Osteoblast (primary cell): ENCODE data around the gene SP4. TPM values are rescaled to one million over a fixed set of nuclear protein-coding genes. Genes with fewer than 3 reads are reported as not detected.

Source experiments
- DNase-seq: peaks from one replicate; pipeline ENCODE4 v3.0.0; 2011; ENCODE audit warnings: low spot score, mixed read lengths; ENCODE audit not compliant: insufficient read length; ENCODE audit errors: missing footprints
- H2AFZ ChIP-seq: 2 replicates; pipeline ENCODE4 v1.6.0; 2011; ENCODE audit warnings: mild to moderate bottlenecking, low read length
- H3K27ac ChIP-seq: 2 replicates; pipeline ENCODE4 v1.5.1; 2011; ENCODE audit warnings: mild to moderate bottlenecking, low read depth, low read length, moderate library complexity
- H3K27me3 ChIP-seq: 2 replicates; pipeline ENCODE4 v1.6.0; 2012; ENCODE audit warnings: mild to moderate bottlenecking, control low read depth, inconsistent platforms, low read length, moderate library complexity; ENCODE audit not compliant: insufficient read depth
- H3K36me3 ChIP-seq: 2 replicates; pipeline ENCODE4 v1.5.1; 2011; ENCODE audit warnings: mild to moderate bottlenecking, low read length, control low read depth, moderate library complexity; ENCODE audit not compliant: insufficient read depth
- H3K4me1 ChIP-seq: 2 replicates; pipeline ENCODE4 v1.5.1; 2011; ENCODE audit warnings: mild to moderate bottlenecking, low read length, control low read depth, moderate library complexity; ENCODE audit not compliant: insufficient read depth
- H3K4me2 ChIP-seq: 2 replicates; pipeline ENCODE4 v1.6.0; 2011; ENCODE audit warnings: mild to moderate bottlenecking, low read length; ENCODE audit not compliant: insufficient read depth
- H3K4me3 ChIP-seq: fragments of 200-600 bp; sonication (generic); 3 replicates; pipeline ENCODE4 v1.5.1; 2012; ENCODE audit warnings: mild to moderate bottlenecking, low read length, inconsistent platforms; ENCODE audit not compliant: insufficient read depth
- H3K79me2 ChIP-seq: 2 replicates; pipeline ENCODE4 v1.6.0; 2012; ENCODE audit warnings: mild to moderate bottlenecking, low read length, control low read depth, inconsistent platforms; ENCODE audit not compliant: insufficient read depth
- H3K9me3 ChIP-seq: 2 replicates; pipeline ENCODE4 v1.5.1; 2011; ENCODE audit warnings: low read depth, low read length, control low read depth
- H4K20me1 ChIP-seq: 2 replicates; pipeline ENCODE4 v1.6.0; 2012; ENCODE audit warnings: mild to moderate bottlenecking, low read length, control low read depth; ENCODE audit not compliant: insufficient read depth
- CTCF ChIP-seq: IDR thresholded peaks from 2 replicates; pipeline ENCODE4 v1.5.1; 2011; ENCODE audit warnings: mild to moderate bottlenecking, low read depth, low read length, moderate library complexity; ENCODE audit errors: extremely low read depth
- total RNA-seq: library from RNA; depleted of rRNA; stranded (reverse); fragments of >200 nt; gene quantifications from 2 replicates; pipeline ENCODE4 v1.2.3, GENCODE V29; 2012

SP4 gene
- total RNA-seq, 1 donor, result 5.1 TPM

GRCh38 chr7:21547501-21547900 lies 119.6 kb downstream of the SP4 start:
- DNase-seq, result no peak
- no peak for TF ChIP-seq CTCF
- Histone ChIP-seq H4K20me1 (no peaks in the 10 kb centered on the region), H3K4me3 (no peak overlapping the region), H3K27ac (no peak overlapping the region), H3K4me1 (no peaks in the 10 kb centered on the region), H2AFZ (no peak overlapping the region), H3K79me2 (no peaks in the 10 kb centered on the region), H3K4me2 (no peak overlapping the region), H3K27me3 (peaks cover 16% of the 10 kb centered on the region), H3K36me3 (no peaks in the 10 kb centered on the region), H3K9me3 (no peaks in the 10 kb centered on the region)

GRCh38 chr7:21548491-21548890 lies 120.6 kb downstream of the SP4 start:
- peaks cover 12% of the 10 kb centered on the region for H3K27me3 ChIP-seq
- no peaks in the 10 kb centered on the region for H3K9me3 ChIP-seq
- H3K4me2 ChIP-seq, result no peak overlapping the region
- no peak for TF ChIP-seq CTCF
- H3K27ac ChIP-seq, result no peak overlapping the region
- no peak overlapping the region for H2AFZ ChIP-seq
- H3K4me1 ChIP-seq, result no peaks in the 10 kb centered on the region
- no peaks in the 10 kb centered on the region for H3K36me3 ChIP-seq
- no peak overlapping the region for H3K4me3 ChIP-seq
- no peak for DNase-seq
- H4K20me1 ChIP-seq, result no peaks in the 10 kb centered on the region
- no peaks in the 10 kb centered on the region for H3K79me2 ChIP-seq

- Histone ChIP-seq H4K20me1 (no peaks in the 10 kb centered on the region), H3K4me2 (no peak overlapping the region), H3K36me3 (no peaks in the 10 kb centered on the region), H3K9me3 (no peaks in the 10 kb centered on the region), H2AFZ (no peak overlapping the region), H3K27ac (no peak overlapping the region), H3K4me1 (no peaks in the 10 kb centered on the region), H3K27me3 (no peaks in the 10 kb centered on the region), H3K4me3 (no peak overlapping the region), H3K79me2 (no peaks in the 10 kb centered on the region)
- no peak for TF ChIP-seq CTCF
- no peak for DNase-seq
Observed at GRCh38 chr7:21550076-21550475, 122.2 kb downstream of the SP4 start.

- H3K36me3 ChIP-seq, result no peaks in the 10 kb centered on the region
- no peak for DNase-seq
Observed at GRCh38 chr7:21550821-21551531, 123.1 kb downstream of the SP4 start.

More at GRCh38 chr7:21550821-21551531, 123.1 kb downstream of the SP4 start:
- no peak overlapping the region for H2AFZ ChIP-seq
- no peak for TF ChIP-seq CTCF
- H4K20me1 ChIP-seq, result no peaks in the 10 kb centered on the region
- H3K4me1 ChIP-seq, result no peaks in the 10 kb centered on the region
- H3K27ac ChIP-seq, result no peak overlapping the region
- H3K79me2 ChIP-seq, result no peaks in the 10 kb centered on the region
- no peaks in the 10 kb centered on the region for H3K9me3 ChIP-seq
- no peaks in the 10 kb centered on the region for H3K27me3 ChIP-seq
- H3K4me3 ChIP-seq, result no peak overlapping the region
- no peak overlapping the region for H3K4me2 ChIP-seq
